CD4-positive, alpha-beta T cell treated with Interleukin-6 at 100 ng/mL for 8 hours (primary cell): ENCODE results near the gene PAGE3.

Experiments
- DNase-seq: peaks from one replicate; pipeline ENCODE4 v3.0.0-alpha.2; 2020; ENCODE audit warnings: mixed read lengths, low spot score

Gene PAGE3

DNA sequence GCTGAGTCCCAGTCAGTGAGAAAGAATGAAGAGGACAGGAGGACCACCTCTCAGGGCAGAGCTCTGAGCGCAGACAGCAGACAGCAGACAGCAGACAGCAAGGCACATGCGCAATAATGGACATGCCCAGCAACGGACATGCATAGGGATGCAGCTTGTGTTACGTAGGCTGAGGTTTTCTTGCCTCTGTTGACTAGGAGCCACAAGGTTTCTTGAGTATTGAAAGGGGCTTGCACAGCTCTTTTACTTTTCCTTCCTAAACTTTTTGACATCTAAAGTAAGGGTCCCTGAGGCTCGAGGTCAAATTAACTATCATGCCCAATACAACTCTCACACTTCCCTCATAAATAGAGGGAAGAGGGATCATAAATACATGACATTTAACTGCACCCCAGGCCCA is at the start of gene PAGE3:
PAGE3 (minus strand) TSS at position 101 of the 400 bp plus-strand sequence. CDS start 1,013 bp downstream, outside the sequence.
- DNase-seq, result no peak

DNA sequence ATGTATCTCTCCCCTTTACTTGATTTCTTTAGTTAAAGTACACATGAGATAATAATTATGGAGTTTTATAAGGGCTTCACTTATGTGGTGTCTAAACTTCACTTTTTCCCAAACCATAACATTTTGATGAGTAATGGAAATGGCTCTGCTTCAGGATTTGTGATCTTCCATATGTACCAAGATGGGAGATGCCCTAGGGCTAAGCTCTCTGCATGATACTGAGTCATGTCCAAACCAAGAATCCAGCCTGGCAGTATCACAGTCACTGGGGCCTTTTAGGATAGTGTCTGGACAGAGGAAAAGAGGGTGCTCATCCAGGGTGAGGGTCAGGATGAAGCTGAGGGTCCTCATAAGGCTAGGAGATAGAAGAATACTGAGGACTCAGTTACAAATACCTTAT is 47.9 kb upstream of the PAGE3 start:
- no peak for DNase-seq

GRCh38 chrX:55290963-55291362 is 26.2 kb upstream of the PAGE3 start:
- DNase-seq, result no peak

GRCh38 chrX:55279832-55280231 is 15.1 kb upstream of the PAGE3 start:
- no peak for DNase-seq

GRCh38 chrX:55260806-55261205 is 3.9 kb downstream of the PAGE3 start:
- no peak for DNase-seq

DNA sequence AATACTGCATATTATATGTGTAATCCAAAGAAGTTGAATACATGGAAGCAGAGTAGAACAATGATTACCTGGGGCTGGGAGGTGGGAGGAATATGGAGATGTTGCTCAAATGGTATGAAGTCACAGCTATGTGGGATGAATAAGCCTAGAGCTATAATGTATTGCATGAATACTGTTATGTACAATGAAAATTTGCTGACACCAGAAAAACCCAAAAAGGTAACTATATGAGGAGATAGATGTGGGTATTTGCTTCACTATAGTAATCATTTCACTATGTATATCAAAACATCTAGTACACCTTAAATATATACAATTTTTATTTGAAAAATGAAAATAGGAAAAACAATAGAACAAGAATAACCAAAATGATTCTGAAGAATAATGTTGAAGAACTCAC is 11.2 kb downstream of the PAGE3 start:
- DNase-seq, result no peak

DNA sequence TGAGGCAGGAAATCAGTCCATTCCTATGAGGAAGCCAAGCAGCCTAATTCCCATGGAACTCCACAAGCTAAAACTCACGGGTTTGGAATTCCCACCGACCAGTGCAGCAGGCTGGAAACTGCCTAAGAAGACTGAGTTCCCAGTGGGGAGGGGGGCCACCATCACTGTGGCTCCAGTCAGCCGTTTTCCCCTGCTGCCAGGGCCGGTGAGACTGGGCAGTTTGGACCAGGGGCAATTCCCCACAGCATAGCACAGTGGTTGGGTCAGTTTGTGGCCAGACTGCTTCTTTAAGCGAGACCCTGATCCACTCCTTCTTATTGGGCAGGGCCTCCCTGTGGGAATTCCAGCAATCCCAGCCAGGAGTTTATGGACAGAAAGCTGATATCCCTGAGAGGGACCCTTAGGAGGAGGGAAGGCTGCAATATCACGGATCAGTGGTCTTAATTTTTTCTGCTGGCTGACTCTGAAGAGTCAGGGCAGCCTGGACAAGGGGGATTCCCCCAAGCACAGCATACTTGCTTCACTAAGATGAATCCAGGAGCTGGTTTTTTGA is 23.9 kb downstream of the PAGE3 start:
- no peak for DNase-seq

- DNase-seq, result no peak
Measured at GRCh38 chrX:55220119-55220794, 44.5 kb downstream of the PAGE3 start, which contains the start of gene PAGE5. Gene PAGE5 (plus strand): TSS chrX:55220346. CDS start chrX:55221383, 1,037 bp downstream.

DNA sequence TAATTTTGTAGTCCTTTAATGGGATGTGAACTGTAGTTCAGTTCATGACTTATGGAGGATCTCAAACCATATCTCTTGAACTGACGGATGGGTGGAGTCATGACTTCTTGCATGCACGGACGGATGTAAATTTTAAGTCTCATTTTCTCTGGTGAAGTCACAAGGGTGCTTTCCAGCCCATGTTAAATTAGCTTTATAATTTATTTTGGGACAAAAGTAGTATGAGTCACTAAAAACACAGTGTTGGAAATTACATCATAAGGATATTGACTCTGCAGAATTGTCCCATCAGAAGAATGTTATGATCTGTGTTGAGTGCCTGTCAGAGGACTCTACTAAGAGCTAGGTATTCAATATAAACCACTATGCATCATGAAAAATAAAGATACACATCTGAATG is 51.3 kb downstream of the PAGE3 start:
- no peak for DNase-seq

- no peak for DNase-seq
Measured at GRCh38 chrX:55210931-55211677, 53.6 kb downstream of the PAGE3 start.
